BJ (cell line): ENCODE results near the gene KLF15. TPM values are rescaled to one million over a fixed set of nuclear protein-coding genes. Genes with fewer than 3 reads are reported as not detected.

Source experiments
- CTCF ChIA-PET: fragments of 350-600 bp; formaldehyde crosslinking; extraction: SDS; loops from one replicate; lab custom pipeline; 2021; ENCODE audit warnings: antibody characterized with exemption, inconsistent platforms; lab: Yijun Ruan, JAX
- POLR2A ChIA-PET: fragments of 300-600 bp; sonication (Branson Sonifier 250); formaldehyde crosslinking; extraction: SDS; loops from one replicate; lab custom pipeline; 2021; ENCODE audit warnings: antibody characterized with exemption; lab: Charles Lee
- DNase-seq: peaks from one replicate; pipeline ENCODE4 v3.0.0-alpha.2; 2011; ENCODE audit warnings: low read depth
- H3K27me3 ChIP-seq: 2 replicates; pipeline ENCODE4 v1.6.0; 2011; ENCODE audit warnings: low read length; ENCODE audit not compliant: control insufficient read depth, insufficient read depth
- H3K36me3 ChIP-seq: 2 replicates; pipeline ENCODE4 v1.5.1; 2011; ENCODE audit warnings: low read length; ENCODE audit not compliant: control insufficient read depth, insufficient read depth
- H3K4me3 ChIP-seq: 2 replicates; pipeline ENCODE4 v1.5.1; 2011; ENCODE audit warnings: low read depth, mild to moderate bottlenecking, control low read depth, low read length
- CTCF ChIP-seq: IDR thresholded peaks from 2 replicates; pipeline ENCODE4 v1.5.1; 2011; ENCODE audit warnings: low read depth, mild to moderate bottlenecking, control low read depth, inconsistent platforms, low read length, moderate library complexity; ENCODE audit not compliant: insufficient read depth
- polyA plus RNA-seq: library from polyadenylated mRNA; depleted of rRNA; stranded (reverse); fragments of >200 nt; gene quantifications from 2 replicates; pipeline ENCODE4 v1.2.3, GENCODE V29; 2011

Gene KLF15
- polyA plus RNA-seq, 1 experiment, result 0.44 TPM

GRCh38 chr3:126316501-126316939, 40.7 kb downstream of the KLF15 start:
- ChIA-PET CTCF (interaction anchor here (0.7 kb wide), 1 partner anchor 11 kb away, joined by 3 read pairs; no protein-coding TSS in a partner anchor), POLR2A (no interaction called here)
- Histone ChIP-seq H3K27me3 (peaks cover 9% of the 10 kb centered on the region), H3K4me3 (no peak overlapping the region), H3K36me3 (no peaks in the 10 kb centered on the region)
- no peak for DNase-seq
- TF ChIP-seq CTCF, result no peak

- CTCF ChIA-PET, result interaction anchor here (0.7 kb wide), 1 partner anchor 11 kb away, joined by 3 read pairs; no protein-coding TSS in a partner anchor
- H3K27me3 ChIP-seq, result peaks cover 7% of the 10 kb centered on the region
- POLR2A ChIA-PET, result no interaction called here
- H3K36me3 ChIP-seq, result no peaks in the 10 kb centered on the region
- no peak overlapping the region for H3K4me3 ChIP-seq
- TF ChIP-seq CTCF, result no peak
- DNase-seq, result no peak
Measured at GRCh38 chr3:126316031-126316461, 41.2 kb downstream of the KLF15 start.

- ChIA-PET POLR2A (no interaction called here), CTCF (no interaction called here)
- Histone ChIP-seq H3K36me3 (no peaks in the 10 kb centered on the region), H3K27me3 (peaks cover 4% of the 10 kb centered on the region), H3K4me3 (no peak overlapping the region)
- no peak for DNase-seq
- TF ChIP-seq CTCF, result no peak
Measured at GRCh38 chr3:126314790-126315658, 42.2 kb downstream of the KLF15 start.

- CTCF ChIA-PET, result no interaction called here
- Histone ChIP-seq H3K27me3 (peaks cover 2% of the 10 kb centered on the region), H3K36me3 (no peaks in the 10 kb centered on the region), H3K4me3 (no peak overlapping the region)
- no peak for DNase-seq
- no peak for TF ChIP-seq CTCF
- POLR2A ChIA-PET, result no interaction called here
Measured at GRCh38 chr3:126314305-126314789, 42.9 kb downstream of the KLF15 start.

GRCh38 chr3:126313580-126314304, 43.5 kb downstream of the KLF15 start:
- no peaks in the 10 kb centered on the region for H3K36me3 ChIP-seq
- no peak overlapping the region for H3K4me3 ChIP-seq
- DNase-seq, result no peak
- no peak for TF ChIP-seq CTCF
- ChIA-PET POLR2A (no interaction called here), CTCF (no interaction called here)
- H3K27me3 ChIP-seq, result peaks cover 2% of the 10 kb centered on the region
